NCI-H2227 treated with DMSO at 0.1 percent for 48 hours (cell line): ENCODE data around the gene LPCAT1.
"Not testable (repeated sequence)": the region's sequence is repeated elsewhere in the genome, so short reads cannot be mapped to it uniquely, and the experiment has no call there.

Experiments
- DNase-seq: peaks from one replicate; lab custom pipeline; 2025; lab: John Stamatoyannopoulos, UW

Gene LPCAT1

DNA sequence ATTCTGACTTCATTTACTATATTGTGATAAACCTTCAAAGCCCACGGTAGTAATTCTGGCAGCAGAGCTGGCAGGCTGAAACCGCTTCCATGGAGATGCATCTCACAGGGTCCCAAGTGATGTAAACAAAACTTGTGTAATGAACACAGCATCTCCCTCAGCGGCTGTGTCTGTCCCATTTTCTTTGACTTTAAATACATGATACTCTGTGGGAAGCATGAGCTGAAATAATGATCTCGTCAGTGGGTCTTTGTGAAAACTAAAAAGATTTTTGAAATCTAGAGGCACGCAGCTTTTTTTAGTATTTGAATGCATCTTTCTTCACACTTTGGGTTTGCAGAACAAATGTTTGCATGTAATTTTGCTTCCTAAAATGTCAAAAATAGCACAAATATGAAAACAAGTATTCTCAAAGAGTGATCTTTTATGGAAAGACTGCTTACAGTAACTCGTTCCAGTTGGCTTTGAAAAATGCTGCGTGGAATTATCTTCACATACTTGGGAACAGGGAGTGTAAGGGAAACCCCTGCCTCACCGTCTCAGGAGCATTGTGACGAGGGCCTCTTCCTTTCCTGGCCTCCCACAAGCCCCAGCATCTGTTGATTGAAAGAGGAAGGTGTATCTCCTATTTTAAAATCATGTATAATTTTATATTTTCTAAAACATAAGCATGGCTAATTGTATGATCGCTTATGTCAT, 18.1 kb upstream of the LPCAT1 start:
- no peak for DNase-seq

DNA sequence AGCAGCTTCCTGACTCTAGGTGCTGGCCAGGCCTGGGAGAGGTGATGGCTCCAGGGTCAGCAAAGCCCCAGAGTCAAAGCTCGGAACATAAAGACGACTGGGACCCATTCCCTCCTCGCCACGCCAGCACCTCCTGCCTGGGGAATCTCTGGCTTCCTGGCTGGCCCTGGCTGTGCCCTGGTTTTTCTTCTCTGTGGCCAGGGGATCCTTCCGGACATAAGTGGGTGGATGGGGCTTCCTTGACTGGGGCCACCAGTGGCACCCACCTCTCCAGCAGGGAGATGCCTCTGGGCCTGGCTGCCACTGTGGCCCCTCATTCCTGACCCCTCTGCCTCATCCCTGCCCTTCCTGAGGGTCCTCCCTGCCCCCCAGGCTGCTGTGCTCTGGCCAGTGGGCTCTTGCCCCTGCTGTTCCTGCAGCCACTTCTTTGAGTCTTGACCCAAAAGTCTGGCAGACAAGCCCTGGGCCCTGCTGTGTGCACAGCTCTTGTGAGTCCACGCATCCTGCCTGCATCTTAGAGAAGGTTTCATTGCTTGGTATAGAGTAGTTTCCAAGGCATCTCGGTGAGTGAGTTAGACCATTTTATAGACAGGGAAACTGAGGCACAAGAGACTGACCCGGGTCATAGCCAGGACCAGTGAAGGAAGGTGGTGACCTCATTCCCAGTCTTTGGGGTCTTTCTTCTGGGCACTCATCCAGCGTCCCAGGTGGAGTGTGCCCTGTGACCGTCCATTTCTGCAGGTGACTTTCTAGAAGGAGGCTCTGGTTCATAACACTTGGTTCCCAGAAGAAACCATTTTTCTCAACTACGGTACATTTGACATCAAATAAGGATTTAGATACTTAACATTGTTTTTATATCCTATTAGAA, 17.3 kb upstream of the LPCAT1 start:
- no peak for DNase-seq

DNA sequence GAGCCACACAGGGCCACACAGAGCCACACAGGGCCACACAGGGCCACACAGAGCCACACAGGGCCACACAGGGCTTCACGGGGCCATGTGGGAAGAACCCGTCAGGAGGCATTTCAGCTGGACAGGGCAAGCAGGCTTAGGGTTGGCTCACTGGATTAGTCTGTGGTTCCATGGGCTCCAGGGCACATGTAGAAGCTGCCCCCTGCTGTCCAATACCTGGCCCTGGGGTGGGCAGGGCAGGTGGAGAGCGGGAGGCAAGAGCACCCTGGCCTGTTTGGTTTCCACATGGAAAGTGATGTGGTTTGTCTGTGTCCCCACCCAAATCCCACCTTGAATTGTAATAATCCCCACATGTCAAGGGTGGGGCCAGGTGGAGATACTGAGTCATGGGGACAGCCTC, 16.4 kb upstream of the LPCAT1 start:
- DNase-seq: no peak

DNA sequence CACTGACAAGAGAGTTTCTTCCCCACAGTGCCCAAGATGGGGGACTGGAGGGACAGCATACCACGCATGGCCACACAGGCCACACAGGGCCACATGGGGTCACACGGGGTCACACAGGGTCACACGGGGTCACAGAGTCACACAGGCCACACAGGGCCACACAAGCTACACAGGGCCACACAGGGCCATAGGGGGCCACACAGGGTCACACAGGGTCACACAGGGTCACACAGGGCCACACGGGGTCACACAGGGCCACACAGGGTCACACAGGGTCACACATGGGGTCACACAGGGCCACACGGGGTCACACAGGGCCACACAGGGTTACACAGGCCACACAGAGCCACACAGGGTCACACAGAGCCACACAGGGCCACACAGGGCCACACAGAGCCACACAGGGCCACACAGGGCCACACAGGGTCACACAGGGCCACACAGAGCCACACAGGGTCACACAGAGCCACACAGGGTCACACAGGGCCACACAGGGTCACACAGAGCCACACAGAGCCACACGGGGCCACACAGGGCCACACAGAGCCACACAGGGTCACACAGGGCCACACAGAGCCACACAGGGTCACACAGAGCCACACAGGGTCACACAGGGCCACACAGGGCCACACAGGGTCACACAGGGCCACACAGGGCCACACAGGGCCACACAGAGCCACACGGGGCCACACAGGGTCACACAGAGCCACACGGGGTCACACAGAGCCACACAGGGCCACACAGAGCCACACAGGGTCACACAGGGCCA, 15.8 kb upstream of the LPCAT1 start:
- not testable (repeated sequence) for DNase-seq

DNA sequence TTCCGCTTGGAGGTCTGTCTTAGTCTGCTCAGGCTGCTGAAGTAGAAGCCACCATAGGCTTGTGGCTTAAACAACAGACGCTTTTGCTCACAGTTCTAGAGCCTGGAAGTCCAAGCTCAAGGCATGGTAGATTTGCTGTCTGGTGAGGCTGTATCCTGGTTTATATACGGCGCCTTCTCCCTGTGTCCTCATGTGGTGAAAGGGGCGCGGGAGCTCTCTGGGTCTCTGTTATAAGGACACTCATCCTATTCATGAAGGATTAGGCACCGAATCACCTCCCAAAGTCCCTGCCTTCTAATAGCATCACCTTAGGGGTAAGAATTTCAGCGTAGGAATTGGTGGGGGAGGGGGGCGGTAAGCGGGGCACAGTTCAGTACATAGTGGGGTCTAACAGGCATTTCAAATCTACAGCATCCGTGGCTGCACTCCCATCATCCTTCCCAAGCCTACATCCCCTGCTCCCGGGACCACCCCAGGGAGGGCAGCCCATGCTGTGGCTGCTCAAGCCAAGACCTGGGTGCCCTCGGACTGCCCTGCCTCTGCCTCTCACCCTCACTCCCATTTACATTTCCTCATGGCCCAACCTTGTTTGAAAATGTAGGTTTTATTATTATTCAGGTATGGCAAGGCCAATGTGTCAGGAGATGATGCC, 15.1 kb upstream of the LPCAT1 start:
- no peak for DNase-seq

DNA sequence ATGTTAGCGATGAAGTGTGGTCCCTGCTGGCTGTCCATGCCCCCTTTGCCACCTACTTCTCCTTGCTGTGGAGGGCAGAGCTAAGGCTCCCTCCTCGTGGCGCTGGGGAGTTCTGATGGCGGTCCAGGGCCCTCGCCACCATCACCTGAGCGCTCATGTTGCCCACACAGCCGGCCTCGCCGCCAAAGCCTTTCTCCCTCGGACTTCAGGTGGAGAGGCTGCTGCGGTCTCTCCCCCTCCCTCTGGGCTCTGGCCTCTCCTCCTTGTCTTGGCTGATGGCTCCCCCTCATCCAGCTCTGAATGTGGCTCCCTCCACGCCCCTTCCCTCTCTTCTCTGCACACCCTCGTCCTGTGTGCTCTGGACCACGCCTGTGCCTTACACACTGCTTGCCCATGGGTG, 14.5 kb upstream of the LPCAT1 start:
- no peak for DNase-seq

DNA sequence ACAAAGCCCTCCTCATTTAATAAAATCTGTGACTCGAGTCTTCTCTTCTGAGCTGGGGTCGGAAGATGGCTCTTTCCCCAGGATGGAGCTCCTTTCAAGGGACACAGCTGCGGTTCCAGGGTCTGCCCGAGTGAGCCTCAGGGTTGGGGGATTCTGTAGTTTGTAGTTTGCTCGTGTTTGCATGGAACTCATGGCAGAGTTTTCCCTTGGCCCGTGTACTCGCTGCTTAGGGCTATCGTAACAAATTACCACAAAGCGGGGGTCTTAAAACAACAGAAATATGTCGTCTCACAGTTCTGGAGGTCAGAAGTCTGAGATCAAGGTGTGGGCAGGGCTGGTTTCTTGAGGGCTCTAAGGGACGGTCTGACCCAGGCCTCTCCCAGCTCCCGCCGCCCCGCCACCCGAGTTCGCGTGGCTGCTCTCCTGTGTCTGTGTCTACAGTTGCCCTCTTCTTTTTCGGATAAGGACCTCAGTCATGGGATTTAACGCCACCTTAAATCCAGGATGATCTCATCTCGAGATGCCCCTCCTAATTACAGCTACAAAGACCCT, 13.9 kb upstream of the LPCAT1 start:
- DNase-seq: no peak

DNA sequence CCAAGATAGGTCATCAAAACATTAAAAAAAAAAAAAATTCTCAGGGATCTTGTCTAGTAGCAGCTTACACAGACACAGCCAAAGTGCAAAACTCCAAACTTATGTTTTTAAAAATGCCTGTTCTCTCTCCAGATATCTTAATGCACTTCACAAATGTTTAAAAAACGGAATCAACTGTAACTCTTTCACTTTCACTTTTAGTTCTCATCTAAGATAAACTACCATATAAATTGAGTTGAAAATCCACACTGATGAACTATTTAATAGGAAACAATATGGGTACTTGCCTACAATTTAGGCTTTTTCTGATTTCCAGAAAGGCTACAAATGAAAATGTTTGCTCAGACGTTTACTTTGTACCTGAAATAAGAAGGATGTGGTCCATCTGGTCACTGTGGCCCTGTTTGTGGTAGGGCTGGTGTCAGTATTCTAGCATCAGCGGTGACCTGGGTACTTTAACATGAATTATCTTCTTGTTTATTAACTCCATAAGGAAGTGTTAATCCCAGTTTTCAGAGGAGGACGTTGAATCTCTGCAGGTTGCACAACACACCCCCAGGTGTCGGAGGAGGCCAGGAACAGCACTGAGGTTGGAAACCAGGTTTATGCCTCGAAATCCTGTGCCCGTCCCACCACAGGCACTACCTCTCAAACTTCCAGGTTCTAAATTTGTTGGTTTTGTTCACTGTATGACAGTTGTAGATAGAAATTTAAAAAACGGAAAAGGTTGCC, 13.3 kb upstream of the LPCAT1 start:
- DNase-seq: no peak

DNA sequence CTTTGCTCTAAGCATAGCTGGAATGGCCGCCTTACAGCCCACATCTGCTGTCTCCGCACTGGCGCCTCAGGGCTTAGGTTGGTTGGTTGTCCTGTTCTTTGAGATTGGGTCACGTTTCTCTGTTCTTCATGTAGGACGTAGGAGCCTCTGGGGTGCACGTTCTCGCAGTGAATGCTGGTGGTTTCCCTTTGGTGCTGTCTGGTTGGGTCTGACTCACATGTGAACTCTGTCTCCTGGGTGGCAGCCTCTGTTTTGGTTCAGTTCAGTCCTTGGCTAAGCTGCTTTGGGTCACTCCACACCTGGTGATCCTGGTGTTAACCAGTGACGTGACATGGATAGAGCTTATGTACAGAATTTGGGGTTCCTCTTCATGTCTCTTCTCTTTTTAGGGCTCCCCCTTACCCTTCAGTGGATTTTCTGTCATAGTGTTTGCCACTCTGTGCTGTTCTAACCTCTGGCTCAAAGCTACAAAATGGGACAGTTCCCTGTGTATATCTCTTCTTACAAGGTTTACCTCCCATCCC, 12.6 kb upstream of the LPCAT1 start:
- DNase-seq: no peak

DNA sequence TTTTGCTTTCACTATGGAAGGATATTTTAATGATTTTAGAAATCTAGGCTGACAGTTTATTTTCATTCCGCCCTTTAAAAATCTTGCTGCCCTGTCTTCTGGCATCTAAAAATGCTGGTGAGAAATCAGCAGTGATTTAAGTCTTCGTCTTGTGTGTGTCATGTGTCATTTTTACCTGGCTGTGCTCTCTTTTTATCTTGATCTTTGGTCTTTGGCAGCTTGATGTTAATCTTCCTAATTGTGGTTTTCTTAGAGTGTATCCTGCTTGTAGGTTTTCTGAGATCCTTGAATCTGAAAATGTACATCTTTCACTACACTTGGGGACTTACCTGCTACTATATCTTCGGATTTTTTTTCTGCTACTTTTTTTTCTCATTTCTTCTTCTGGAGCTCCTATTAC, 11.9 kb upstream of the LPCAT1 start:
- no peak for DNase-seq

DNA sequence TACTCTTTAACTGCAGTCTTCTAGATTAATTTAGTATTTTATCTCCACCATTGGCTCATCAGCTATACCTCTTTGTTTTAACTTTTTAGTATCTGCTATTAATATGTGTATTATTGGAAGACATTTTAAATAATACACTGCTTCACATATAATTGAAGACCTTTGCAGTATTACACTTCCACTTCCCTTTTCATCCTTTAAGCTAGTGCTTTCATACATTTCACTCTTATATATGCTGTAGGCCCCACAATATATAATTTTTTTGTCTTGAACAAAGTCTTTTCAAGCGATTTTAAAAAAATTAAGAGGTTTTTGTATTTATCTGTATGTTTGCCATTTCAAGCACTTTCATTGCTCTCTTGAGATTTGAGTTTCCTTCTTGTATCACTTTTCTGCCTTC, 8.6 kb upstream of the LPCAT1 start:
- DNase-seq: no peak

DNA sequence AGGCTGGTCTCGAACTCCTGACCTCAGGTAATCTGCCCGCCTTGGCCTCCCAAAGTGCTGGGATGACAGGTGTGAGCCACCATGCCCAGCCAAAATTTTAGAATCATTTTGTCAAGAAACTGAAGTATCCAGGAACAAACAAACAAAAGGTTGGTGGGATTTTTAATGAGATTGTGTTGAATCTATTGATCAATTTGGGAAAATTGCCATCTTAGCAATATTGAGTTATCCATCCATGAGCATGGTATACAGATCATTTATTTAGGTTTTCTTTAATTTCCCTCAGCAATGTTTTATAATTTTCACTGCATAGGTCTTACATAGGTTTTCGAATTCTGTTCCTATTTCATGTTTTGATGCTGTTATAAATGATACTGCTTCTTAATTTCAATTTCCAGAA, 5.7 kb upstream of the LPCAT1 start:
- no peak for DNase-seq

DNA sequence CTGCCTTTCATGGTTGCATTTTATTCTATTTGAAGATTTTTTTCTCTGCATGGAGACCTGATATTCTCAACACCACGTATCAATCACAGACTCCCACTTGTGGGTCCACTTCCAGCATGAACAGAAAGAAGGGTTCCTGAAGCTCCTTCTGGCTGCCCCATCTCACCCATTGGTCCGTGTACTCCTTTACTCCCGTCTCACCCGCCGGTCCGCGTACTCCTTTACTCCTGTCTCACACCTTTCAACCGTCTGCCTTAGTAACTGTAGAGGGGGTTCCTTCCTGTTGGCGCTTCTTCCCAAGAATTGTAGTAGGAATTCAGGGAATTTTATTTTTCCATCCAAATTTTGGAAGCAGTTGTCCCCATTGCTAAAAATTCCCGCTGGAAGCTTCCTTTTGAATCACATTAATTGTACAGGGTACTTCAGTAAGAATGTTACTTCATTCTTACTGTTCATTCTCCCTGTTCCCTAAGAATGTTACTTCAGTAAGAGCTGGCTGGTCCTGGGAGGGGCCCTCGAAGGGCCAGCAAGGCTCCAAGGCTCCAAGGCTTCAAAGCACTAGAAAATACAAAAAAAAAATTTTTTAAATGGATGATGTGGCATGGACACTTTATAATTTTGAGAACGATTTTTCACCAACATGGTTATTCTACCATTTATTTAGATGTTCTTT, 3.9 kb upstream of the LPCAT1 start:
- DNase-seq: no peak

DNA sequence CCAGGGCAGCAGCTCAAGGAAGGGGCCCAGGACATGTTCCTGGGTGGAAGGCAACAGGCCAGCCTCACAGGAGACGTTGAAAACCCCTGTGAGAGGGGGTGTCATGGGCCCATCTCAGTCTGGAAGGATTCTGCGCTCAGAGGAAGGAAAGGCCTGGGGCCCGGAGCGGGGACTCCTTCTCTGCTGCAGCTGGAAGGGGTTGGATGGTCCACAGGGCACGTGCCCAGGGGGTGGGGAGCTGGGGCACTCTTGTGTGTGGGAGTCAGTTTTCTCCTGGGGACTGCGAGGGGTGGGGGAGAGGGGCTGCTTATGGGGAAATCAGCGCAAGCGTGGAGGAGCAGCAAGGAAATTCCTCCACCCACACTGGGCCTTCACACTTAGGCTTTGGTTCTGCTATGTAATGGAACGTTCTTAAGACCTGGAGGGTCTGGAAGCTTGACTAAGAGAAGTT, 2.9 kb upstream of the LPCAT1 start:
- no peak for DNase-seq

DNA sequence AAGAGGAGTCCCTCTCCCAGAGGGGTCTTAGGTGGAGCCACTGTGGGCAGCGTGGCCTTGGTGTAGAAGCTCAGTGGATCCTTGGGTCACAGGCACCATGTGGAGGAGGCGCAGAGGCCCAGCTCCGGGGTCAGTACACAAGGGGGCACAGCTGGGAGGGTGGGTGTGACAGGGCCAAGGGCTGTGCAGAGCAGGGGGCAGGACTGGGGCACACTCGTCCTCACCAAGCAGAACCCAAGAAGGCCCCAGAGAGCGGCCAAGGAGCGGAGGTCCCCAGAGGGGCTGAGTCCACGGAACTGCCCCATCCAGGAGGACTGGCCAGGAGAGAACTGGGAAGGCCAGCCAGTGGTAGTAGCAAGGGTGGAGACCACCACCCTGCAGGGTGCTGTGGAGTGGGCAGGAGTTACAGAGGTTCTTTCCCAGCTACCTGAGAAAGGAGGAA, 2.5 kb upstream of the LPCAT1 start:
- no peak for DNase-seq

DNA sequence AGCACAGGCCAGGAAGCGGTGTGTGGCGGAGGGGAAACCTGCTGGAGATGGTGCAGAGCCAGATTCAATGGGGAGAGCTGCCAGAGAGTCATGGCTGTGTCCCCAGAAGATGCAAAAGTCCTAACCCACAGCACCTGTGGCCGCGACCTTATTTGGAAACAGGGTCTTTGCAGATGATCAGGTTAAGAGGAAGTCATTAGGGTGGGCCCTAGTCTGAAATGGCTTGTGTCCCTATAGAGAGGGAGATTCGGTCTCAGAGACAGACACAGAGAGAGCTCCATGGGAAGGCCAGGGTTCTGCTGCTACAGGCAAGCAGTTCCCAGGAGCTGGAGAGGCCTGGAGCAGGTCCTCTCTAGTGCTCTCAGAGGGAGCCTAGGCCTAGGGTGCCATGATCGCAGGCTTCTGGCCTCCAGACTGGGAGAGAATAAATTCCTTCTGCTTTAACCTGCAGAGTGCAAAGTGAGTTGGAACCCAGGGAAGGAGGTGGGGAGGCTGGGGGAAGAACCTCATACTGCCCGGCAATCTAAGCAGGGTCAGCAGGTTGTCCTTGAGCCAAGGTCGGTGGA, 1.9 kb upstream of the LPCAT1 start:
- DNase-seq: no peak

DNA sequence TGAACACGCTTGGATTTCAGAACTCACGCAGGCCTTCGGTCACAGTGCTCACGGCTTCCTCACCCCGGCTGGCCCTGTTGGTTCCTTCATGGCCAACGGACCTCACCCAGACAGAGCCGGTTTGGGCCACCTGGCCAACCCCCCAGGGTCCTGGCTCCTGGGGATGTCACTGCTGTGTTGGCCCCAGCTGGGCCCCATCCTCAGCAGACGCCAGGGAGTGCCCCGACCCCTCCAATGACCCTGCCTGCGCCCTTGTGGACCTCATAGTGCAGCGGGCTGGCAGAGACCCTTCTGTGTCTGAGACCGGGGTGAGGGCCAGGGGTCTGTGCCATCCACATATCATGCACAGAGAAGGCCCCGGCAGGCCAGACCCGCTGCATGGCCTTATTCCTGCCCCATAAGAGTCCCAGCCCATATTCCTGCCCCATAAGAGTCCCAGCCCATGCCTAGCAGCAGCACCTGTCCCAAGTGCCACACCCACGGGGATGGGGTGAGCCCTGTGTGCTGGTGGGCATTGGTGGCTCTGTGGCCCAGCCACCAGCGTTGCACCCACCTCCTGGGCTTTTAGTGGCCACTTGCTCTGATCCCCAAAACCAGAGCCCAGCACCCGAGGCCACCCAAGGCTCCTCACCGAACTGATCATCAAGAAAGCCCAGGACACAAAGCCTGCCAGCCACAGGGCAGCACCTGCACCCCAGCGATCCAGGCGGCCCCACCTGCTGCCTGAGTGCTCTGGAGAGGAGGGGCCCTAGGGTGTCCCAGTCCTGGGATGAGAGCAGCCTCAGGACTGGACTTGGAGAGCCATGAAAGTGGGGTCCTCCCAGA, 1.3 kb upstream of the LPCAT1 start:
- DNase-seq: no peak

DNA sequence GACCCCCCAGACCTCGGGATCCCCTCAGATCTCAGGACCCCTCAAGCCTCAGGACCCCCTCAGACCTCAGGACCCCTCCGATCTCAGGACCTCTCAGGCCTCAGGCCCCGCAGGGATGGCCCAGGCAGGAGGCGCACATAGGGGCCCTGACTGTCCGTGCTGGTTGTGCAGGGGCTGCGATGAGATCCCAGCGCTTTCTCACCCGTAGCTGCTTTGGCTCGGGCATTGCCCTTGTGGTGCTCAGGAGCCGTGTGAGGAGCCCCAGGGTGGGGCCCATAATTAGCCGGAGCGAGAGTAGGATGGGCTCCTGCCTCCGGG, 680 bp upstream of the LPCAT1 start:
- DNase-seq: no peak

DNA sequence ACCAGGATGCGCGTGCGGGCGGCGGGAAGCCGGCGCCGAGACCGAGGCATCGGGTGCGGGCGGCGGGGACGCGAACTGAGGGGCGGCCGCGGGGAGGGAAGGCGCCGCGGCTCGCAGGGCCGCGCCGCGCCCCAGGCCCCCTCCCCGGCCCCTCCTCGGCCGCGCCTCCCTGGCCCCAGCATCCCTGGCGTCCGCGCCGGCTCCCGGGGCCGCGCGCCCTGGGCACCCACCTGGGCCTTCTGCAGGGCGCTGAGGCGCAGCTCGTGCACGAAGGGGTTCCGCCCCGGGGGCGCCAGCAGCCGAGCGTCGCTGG, 324 bp downstream of the LPCAT1 start:
- no peak for DNase-seq
